Activated T-cell treated with anti-CD3 and anti-CD28 coated beads, Interleukin-2, amount 50 U/mL, for 48 hours (primary cell): ENCODE data around the gene ZNF300.
"Not testable (repeated sequence)": the region's sequence is repeated elsewhere in the genome, so short reads cannot be mapped to it uniquely, and the experiment has no call there.

Experiments used
- DNase-seq, 2 experiments: peaks; one replicate each; pipeline ENCODE4 v3.0.0-alpha.2; 2020

The ZNF300 gene

DNA sequence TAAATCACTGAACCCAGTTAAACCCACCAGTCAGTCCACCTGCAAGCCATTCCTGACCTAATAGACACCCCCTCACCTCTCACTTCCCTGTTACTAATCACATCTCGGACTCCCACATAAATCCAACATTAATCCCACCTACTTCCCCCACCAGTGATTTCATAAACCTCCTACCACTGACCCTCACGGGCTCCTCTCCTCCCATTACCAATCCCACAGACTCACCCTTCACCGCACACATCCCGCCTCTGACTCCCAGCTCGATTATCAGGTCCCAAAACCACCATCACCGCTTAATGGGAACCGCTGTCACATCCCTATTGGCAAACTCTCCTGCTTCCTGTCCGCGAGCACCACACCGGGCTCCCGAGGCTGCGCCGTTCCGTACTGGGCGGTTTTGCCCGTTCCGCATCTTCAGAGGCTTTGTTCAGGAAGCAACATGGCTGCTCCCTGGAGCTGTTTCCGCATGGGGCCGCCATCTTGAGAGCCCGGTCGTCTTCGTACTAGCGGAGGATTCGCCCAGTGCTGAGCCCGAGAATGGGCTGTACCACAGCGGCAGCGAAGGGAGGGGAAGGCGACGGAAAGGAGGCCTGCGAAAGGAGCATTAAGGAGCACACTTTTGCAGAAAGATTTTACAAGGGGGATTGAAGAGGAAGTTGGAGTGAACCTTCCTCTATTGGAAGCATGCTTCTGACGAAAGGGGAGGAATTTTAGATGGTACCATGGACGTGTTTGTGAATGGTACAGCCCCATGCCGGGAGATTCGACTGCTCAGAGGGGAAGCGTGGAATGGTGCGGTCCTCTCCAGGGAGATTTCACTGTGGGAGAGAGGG is at the start of gene ZNF300:
ZNF300 (minus strand) TSS at position 502 of the 833 bp plus-strand sequence. CDS start 1,825 bp downstream, outside the sequence.
- DNase-seq: peak; percentile 64 to 70

- no peak for DNase-seq
Observed at GRCh38 chr5:150948539-150948938, 43.8 kb upstream of the ZNF300 start.

DNA sequence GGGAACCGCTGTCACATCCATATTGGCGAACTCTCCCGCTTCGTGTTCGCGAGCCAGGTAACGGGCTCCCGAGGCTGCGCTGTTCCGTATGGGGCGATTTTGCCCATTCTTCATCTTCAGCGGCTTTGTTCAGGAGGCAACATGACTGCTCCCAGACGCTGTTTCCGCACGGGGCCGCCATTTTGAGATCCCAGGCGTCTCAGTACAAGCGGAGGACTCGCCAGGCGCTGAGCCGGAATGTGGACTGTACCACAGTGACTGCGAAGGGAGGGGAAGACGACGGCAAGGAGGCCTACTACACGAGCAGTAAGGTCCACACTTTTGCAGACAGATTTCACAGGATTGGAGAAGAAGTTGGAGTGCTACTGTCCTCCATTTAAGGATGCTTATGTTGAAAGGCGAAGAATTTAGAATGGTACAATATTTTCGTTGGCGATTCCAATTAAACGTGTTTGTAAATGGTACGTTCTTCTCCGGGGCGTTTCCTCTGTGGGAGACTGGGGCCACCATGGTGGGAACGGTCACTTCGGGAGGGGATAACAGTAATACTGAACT is 41.6 kb upstream of the ZNF300 start:
- DNase-seq: no peak

DNA sequence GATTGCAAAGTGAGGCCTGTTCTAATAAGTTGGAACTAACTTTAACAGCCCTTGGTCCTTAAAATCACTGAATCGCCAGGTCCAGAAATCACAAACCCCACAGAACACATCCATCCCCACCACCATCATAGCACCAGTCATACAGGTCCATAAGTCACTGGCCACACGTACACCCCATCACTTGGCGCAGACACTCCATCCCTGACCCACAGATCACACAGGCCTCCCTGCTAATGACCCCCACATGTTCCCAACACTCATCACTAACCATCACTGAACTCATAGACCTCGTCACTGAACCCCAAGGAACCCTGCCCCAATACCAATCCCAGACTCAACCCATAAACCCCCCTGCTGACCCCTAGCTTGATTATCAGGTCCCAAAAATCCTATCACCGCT is 41.2 kb upstream of the ZNF300 start:
- no peak for DNase-seq

- no peak for DNase-seq
Observed at GRCh38 chr5:150945486-150945885, 40.7 kb upstream of the ZNF300 start.

DNA sequence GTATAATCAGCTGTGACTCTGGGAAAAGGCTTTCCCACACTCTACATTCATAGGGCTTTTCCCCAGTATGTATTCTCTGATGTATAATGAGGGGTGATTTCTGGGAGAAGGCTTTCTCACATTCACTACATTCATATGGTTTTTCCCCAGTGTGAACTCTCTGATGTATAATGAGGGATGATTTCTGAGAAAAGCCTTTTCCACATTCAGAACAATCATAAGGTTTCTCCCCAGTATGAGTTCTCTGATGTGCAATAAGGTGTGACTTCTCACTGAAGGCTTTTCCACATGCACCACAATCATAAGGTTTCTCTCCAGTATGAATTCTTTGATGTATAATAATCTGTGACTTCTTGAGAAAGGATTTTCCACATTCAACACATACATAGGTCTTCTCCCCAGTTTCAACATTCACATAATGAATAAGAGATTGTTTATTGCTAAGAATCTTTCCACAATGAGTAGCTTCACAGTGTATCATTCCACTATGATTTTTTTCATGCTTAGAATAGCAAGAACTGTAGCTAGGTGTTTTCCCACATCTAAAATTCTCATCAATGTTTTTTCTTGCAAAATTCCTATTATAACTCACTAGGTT is 26.7 kb upstream of the ZNF300 start:
- DNase-seq: no peak

- no peak for DNase-seq
Observed at GRCh38 chr5:150918613-150919012, 13.8 kb upstream of the ZNF300 start.

GRCh38 chr5:150912312-150912814 is 7.6 kb upstream of the ZNF300 start:
- DNase-seq: no peak

DNA sequence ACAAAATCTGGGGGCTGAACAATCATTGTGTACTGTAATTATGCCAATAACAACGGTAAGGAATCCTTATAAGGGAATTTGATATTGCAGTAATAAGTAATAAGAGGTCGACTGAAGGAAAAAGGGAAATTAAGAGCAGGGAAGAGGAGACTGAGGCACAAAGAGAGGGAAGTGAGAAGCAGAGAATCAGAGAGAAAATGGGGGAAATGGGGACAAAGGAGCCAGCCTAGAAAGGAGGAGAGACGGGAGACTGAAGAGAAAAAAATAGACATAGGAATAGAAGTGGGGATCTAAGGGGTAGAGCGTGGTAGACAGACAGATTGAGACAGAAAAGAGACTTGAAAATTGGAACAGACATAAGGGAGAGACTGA is 518 bp upstream of the ZNF300 start:
- DNase-seq: no peak

DNA sequence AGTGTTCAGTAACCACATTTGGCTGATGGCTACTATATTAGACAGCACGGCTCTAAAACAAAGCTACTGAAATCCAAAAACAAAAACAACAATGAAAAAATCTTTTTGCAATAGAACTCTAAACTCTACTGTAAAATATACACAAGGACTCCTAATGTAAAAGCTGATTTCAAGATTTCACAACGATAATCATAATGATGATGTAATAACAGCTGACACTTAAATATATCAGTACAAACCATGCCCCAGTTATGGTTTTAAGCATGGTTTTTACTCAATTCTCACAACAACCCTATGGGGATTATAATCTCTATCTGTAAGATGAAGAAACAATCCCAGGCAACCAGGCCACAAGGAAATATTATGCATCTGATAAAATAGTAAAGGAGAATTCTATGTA is 3.3 kb downstream of the ZNF300 start:
- no peak for DNase-seq

DNA sequence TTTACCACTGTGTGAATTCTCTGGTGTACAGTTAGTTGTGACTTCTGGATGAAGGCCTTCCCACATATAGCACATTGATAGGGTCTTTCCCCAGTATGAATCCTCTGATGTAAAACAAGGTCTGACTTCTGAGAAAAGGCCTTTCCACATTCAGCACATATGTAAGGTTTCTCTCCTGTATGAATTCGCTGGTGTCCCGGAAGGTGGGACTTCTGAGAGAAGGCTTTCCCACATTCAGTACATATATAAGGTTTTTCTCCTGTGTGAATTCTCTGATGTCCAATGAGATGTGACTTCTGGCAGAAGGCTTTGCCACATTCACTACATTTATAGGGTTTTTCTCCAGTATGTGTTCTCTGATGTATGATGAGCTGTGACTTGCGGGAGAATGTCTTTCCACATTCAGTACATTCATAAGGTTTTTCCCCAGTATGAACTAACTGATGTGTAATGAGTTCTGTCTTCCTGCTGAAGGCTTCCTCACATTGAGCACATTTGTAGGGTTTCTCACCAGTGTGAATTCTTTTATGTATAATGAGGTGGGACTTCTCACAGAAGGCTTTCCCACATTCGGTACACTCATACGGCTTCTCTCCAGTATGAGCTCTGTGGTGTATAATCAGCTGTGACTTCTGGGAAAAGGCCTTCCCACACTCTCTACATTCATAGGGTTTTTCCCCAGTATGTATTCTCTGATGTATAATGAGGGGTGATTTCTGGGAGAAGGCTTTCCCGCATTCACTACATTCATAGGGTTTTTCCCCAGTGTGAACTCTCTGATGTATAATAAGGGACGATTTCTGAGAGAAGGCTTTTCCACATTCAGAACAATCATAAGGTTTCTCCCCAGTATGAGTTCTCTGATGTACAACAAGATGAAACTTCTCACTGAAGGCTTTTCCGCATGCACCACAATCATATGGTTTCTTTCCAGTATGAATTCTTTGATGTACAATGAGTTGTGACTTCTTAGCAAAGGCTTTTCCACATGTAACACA is 9.1 kb downstream of the ZNF300 start:
- no peak for DNase-seq

DNA sequence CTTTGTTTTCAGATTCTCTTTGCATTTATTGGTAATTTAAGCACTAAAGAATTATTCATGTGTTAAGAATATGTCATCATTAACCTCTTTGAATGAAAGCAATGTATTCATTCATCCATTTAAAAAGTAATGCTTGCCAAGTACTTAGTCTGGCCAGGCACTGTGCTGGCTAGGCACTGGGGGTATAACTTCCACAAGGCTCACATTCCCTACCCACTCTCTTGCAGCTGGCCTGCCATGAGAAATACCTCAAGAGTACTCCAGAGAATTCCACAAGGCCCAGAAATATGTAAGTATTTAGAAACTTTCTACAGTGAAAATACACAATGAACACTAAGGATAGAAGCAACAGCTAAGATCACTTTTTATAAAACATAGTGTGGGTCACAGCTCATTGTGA is 25.4 kb downstream of the ZNF300 start:
- DNase-seq: no peak

DNA sequence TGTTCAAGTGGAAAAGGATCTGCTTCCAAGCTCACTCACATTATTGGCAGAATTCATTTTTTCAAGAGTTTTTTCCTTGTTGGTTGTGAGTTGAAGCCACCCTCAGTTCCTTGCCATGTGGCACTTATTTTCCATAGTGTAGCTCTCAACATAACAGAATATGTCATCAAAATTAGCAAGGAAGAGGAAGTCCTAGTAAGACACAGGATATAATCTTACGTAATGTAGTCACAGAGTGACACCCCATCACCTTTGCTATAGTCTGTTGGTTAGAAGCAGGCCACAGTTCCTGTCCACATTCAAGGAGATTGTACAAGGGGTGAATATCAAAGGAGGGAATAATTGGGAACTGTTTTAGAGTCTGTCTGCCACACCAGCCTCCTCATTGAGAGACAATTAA is 42.7 kb downstream of the ZNF300 start:
- no peak for DNase-seq

- no peak for DNase-seq
Observed at GRCh38 chr5:150860246-150860821, 44.4 kb downstream of the ZNF300 start.

DNA sequence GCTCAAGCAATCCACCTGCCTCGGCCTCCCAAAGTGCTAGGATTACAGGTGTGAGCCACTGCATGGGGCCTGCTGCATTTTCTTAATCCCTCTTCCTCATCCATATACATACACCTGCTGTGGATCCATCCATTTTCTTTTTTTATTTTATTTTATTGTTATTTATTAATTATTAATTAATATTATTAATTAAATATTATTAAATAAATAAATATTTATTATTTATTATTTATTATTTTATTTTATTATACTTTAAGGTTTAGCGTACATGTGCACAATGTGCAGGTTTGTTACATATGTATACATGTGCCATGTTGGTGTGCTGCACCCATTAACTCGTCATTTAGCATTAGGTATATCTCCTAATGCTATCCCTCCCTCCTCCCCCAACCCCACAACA is 48.1 kb downstream of the ZNF300 start:
- DNase-seq: not testable (repeated sequence)

- DNase-seq: no peak
Observed at GRCh38 chr5:150853561-150853960, 51.2 kb downstream of the ZNF300 start.

DNA sequence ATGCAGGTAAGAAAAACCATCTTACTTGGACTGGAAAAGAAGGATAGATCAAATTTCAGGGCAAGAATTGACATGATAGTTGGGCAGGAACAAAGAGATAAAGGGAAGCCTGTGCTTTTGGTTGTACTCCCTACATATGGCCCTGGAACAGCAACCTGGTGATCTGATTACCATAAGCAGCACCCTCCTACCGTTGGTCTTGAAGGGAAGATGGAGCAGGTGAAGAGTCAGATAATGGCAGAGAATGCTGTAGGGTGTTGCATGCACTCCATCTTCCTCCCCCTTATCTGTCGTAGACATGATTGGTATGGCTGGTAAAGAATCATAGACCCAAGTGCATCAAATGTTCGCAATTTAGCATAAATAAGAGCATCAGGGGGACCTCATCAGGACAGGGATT is 53.7 kb downstream of the ZNF300 start:
- DNase-seq: no peak

DNA sequence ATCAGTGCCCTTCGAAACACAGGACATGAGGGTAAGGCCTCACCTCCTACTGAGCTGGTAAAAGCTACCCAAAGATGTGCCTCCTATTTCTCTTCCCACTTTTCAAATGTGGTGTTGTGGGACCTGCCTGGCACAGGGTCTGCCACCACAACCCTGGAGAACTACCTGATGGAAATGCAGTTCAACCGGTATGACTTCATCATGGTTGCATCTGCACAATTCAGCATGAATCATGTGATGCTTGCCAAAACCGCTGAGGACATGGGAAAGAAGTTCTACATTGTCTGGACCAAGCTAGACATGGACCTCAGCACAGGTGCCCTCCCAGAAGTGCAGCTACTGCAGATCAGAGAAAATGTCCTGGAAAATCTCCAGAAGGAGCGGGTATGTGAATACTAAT is 56.5 kb downstream of the ZNF300 start:
- DNase-seq: no peak

GRCh38 chr5:150847334-150847695 is 57.5 kb downstream of the ZNF300 start:
- no peak for DNase-seq

- peak; percentile 66 to 67 for DNase-seq
Observed at GRCh38 chr5:150846654-150847333, 58.0 kb downstream of the ZNF300 start.

DNA sequence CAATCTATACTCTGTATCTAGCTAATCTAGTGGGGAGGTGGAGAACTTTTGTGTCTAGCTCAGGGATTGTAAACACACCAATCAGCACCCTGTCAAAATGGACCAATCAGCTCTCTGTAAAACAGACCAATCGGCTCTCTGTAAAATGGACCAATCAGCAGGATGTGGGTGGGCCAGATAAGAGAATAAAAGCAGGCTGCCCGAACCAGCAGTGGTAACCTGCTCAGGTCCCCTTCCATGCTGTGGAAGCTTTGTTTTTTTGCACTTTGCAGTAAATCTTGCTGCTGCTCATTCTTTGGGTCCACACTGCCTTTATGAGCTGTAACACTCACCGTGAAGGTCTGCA is 58.5 kb downstream of the ZNF300 start, which contains the start of gene IRGM:
IRGM (plus strand) TSS at position 214 of the 346 bp plus-strand sequence. CDS start 1,603 bp downstream, outside the sequence.
- DNase-seq: not testable (repeated sequence)
